Amniotic stem cell (primary cell): ENCODE data around the gene CAMK1G.

Experiments used
- DNase-seq: peaks from one replicate; lab custom pipeline; 2025; lab: John Stamatoyannopoulos, UW

Gene CAMK1G

DNA sequence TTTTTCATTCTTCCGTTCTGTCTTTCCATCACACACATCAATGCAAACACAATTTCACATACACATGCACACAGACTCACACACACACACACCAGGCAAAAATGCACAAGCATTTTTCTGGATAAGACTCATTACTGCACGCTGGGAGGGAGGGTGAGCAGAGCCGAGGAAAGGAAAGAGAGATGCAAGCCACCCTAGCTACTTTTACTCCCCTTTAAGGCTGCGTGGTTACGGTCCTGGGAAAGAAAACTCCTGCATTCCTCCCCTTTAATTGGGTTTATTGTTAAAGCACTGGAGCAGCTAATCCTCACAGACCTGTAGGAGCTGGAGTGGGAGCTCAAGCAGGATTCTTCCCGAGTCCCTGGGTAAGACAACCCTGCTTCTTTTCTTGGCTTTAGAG, at the start of gene CAMK1G:
Gene CAMK1G, plus strand, starts transcription at position 307 of the 400 bp plus-strand sequence. CDS start 11,270 bp downstream, outside the sequence.
- peak; percentile 65 for DNase-seq

DNA sequence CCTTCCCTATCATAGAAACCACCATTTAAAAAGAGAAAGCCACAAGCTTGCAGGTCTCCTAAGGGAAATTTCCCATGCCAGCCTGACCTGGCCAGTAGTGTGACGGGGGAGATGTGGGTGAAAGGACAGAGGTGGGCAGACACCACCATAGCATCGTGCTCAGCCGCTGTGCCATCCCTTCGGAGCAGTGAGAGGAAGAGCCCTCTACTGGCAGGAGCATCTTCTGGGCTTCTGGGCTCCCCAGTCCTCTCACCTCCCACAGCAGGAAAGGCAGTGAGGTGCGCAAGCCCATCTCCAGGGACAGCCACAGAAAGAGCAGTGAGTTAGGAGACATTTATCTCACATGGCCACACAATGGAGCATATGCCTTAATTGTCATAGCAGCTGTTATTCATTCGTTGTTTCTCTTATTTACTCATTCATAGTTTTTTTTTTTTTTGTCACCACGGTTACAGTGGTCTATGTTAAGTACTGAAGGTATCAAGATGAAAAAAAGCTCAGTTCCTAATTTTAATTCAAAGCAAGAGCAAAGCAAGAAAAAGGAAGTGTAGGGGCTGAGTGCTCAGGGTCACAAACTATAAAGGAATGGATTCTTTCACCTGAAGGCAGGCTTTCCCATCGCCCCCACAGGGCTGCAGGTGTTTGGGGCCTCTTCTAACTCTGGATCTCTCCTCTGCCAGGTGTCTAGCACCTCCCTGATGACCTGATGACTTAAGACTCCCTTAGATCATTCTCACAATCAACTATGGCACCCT, 48.8 kb upstream of the CAMK1G start:
- no peak for DNase-seq

DNA sequence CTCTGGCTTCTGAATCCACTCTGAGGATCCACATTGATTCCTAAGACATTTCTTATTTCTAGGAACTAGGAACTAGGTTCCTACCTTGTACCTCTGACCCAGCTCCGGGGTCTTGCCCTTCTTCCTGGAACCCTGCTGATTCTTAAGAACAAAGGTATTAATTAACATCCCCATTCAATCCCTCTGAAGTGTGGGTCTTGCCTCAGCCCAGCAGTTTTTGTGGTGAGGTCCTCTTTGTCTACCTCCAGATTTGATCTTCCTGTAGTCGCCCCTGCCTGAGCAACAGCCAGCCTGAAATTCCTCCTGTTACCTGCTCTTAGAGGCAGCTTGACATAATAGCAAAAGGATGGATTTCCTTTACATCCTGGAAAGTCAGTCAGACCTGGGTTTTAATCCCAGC, 46.7 kb upstream of the CAMK1G start:
- no peak for DNase-seq

DNA sequence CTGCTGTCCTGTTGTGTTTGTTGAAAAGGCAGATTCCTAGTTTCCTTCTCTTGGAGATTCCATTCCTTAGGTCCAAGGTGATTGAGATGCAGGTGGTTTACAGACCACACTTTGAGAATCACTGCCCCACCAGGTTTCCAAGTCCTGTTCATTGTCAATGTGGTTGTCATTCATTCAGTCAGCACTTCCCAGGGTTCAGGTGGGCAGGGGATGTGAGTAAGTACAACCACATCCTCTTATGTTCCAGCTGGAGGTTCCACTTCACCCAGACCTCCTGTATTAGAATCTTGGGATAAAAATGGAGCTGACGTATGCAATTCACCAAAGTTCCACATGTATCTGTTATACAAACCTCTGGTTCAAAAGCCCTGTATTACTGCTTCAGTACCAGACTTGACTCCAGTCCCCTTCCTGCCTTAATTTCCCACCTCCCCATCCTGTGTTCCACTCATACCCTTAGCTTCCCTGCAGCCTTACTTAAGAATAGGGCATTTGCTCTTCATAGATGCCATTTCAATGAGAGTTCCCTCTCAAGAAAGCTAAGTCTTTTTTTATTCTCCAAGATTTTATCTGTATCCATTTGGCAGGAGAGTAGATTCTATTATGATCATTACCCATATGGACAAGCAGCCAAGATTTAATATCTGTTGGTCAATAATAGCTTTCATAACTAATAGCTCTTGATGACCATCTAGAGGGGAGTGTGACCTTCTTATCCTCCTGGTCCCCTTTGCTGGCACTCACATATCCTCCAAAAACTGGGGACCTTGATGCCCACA, 46.0 kb upstream of the CAMK1G start:
- no peak for DNase-seq

DNA sequence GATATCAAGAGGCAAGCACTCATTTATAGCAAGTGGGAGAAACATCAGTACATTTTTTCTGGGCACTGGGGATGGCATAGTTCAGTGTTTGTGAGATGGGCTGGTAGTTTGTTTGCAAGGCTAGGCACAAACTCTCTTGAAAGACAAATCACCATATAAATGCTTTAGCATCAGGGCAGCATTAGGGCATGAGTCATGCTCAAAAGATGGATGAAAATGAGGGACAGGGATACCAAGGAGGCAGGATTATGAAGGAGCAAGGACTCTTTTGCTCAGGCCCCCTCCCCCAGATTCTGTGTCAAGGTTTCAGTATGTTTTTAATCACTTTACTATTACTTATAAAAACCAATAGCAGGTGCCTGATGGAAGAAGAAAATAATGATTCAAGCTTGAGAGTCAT, 43.9 kb upstream of the CAMK1G start:
- no peak for DNase-seq

DNA sequence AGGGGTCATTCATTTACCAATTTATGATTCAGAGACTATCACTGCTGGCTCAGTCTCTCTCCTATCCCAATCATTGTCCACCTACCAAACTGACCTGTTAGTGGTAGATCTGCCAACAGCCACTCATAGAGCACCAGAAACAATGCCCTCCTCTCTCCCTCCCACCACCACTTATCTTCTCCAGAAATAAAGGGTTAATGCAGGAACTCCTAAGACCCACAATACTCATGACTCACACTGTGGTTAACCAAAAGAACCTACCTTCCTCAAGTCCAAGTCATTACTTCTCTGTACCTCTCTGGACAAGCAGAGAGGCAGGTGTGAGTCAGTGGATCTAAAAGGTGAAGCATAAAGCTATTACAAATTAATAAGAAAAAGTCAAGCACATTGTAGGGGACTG, 40.9 kb upstream of the CAMK1G start:
- DNase-seq, result no peak

DNA sequence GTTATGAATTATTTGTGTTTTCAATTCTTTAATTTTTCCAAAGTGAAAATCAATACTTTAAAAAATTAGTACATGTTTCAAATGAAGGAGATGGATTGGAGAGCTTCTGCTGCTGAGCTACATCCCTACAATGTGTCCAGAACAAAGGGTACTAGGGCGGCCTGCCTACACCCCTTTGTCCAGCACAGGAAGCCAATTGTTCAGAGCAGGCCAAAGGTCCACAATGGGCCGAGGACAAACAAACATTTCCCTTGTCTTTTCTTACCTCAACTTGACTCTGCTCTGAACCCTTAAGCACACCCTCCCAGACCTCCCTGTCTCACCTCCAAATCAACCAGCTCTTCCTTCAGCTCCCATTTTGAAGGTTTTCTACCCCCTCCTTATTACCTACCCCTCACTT, 39.4 kb upstream of the CAMK1G start:
- no peak for DNase-seq

DNA sequence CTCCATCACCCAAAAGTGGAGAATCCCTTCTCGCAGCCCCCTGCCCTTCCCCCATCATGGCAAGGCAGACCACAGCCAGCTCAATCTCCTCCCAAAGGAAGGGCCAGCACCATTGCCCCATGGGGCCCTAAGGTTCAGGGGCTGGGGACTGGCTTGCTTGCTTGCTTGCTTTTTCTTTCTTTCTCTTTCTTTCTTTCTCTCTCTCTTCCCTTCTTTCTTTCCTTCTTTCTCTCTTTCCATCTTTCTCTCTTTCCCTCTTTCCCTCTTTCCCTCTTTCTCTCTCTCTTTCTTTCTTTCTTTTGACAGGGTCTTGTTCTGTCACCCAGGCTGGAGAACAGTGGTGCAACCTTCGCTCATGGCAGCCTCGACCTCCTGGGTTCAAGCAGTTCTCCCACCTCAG, 38.1 kb upstream of the CAMK1G start:
- no peak for DNase-seq

DNA sequence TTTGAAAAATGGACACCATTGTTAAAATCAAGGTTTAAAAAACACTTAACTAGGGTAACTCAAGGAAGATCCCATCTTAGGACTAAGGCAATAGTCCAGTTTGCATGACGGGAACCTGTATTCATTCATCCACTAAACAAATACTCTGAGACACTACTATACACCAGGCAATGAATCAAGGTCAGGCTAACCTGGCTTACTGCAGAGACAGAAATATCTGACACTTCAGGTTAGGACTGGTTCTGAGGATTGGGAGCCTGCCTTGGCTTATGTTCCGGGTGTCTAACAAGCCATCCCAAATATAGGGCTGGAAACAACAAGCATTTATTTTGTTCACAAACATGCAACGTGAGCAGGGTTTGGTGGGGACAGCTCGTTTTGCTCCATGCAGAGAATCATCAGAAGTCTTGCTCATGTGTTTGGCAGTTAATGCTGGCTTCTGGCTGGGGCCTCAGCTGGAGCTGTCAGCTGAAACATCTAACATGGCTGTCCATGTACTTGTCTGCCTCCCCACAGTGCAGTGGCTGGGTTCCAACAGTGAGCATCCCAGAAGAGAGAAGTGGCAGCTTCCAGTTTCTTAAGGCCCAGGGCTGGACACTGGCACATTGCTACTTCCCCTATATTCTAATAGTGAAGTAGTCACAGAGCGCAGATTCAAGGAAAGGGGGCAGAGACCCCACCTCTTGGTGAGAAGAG, 37.0 kb upstream of the CAMK1G start:
- no peak for DNase-seq

DNA sequence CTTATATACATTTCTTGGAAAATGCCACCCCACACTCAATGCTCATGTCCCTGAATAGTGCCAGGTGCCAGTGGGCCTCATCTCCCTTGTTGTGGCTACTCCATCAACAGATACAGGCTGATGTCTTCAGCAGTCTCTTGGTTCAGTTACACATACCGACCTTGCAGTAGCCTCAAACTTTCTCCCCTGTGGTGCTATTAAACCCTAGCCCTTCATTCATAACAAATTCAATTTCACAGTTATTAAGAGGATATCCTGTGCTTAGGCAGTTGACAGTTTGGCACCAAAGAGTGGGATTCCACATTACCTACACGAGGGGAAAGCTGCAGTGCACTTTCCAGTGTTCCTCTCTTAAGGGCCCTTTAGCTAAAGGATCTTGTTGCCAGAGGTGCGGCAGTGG, 35.9 kb upstream of the CAMK1G start:
- DNase-seq, result no peak

DNA sequence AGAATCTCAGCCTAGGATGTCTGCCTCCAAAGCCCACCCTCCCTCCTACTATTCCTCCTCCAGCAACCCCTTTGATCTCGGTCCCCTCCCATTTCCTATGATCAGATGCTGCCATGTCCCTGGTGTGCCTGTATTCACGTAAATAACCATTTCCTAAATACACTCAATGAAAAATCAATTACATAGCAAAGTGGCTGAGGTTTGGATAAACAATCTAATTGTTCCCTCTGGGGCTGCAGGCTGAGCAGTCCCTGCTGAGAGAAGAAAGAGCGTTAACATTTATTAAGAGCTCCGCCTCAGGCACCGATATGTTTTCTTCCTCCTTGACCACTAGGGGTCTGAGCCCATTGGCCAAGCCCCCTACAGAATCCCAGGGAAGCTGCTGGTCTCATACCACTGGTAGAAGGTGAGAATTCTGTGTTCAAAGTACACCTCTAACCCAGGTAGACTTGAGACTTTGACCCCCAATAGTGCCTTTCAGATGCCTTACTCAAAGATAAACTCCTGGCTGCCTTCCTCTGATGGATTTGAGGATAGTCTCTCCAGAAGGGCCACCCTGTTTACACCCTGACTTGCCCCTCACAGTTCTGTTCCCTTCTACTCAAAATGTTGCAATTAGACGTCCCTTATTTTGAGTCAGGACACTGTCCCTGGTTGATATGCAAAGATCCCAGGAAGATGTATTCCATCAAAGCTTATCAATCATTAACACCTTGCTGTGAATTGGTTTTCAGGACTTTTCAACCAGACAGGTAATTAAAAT, 33.9 kb upstream of the CAMK1G start:
- no peak for DNase-seq

DNA sequence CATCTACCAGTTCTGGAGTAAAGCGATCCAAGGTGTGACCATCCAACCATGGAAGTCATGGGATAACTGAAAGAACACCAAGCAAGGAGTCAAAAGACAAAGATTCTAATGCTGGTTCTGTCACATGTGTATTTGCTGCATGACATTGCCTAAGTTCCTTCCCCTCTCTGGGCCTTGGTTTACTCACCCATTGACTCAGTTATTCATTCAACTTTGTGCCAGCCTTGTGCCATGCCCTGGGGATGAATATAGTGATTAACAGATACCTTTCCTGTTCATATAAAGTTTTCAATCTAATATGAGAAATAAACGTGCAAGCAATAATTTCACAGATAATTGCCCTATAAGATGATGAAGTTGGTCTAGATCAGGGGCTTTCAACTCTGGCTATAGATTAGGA, 33.0 kb upstream of the CAMK1G start:
- no peak for DNase-seq

DNA sequence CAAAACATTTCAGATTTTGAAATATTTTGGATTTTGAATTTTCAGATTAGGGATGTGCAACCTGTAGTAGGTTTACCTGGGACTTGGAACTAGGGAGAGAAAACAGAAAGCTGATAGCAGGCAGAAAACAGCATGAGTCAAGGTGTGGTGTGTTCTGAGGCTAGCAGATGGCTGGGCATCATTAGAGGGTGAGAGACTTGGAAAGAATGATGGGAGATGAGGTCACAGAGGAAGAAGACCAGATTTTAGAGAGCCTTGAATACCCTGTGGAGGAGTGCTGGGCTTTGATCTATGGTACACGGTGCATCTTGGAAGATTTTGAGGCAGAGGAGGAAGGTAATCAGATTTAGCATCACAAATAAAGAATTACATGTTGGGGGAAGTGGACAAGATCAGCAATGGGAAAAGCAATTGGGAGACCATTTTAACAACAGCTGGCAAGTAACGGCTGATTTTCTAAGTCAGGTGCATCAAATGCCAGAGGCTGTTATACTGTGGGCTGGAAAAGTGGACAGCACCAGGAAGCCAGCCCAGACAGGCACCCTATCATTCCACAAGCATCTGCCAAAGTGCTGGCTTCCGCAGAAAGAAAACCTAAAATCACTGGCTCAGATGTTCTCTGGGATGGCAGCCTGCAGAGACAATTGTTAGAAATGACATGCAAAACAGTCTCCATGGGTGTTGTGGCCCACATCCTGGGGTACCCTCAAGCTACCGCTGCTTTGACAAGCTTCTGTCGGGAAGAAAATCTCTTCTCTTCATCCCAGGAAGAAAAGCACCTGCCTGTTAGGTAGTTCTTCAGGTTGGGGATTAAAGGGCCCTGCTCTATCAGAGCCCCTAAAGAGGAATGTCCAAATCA, 30.9 kb upstream of the CAMK1G start:
- DNase-seq, result no peak

DNA sequence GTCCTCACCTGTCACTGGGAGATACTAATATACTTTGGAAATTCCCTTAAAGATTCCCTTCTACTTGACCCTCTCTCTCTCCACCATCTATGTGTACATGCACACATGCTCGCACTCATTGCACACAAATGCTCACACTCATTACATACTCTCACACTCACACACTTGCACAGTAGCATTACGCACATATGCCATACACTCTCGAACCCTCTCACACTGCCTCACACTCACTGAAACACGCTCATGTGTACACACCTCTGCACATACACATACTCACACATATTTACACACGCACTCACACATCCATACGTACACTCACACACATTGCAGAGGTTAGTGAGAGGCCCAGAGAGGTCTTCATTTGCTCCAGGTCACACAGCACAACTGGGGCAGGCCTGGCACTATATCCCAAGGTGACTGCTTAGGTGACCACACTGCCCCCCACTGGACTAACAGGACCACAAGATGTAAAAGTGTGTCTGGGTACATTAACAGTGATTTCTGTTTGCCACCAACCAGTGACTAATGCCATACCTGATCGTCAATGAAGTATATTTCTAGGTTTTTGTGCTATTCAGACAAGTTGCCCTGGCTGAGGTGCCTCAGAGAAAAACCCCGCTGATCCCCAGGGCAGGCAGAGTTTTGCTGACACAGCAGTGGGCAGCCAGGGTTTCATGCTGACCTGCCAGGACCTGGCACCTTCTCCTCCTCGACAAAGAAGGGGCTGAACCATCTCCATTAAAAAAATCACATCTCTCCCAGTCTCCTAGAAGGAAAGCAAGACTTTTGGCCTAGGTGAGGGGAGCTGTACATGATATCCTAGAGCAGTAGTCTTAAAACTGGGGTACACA, 28.5 kb upstream of the CAMK1G start:
- DNase-seq, result no peak

DNA sequence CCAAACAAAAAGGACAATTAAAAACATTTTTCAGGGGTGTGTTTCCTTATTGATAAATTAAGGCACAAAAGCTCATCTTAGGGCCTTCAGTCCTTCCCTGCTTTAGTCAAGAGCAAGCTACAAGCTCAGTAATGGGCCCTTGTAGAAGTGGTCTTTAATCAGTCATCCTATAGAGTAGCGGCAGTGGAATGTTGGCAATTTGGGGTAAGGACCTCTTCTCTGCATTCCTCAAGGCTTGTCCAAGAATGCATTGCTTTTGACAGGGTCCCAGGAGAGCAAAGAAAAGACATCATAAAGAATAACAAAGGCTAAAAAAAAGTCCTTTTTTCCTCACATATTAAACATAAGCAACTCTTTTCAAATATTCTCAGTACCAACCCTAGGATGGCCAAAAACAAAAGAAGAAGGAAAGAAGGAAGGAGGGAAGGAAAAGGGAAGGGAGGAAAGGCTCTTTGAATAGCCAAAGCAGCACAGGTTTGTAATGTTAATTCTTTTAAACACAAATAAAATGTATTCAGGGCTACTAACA, 27.3 kb upstream of the CAMK1G start:
- no peak for DNase-seq

DNA sequence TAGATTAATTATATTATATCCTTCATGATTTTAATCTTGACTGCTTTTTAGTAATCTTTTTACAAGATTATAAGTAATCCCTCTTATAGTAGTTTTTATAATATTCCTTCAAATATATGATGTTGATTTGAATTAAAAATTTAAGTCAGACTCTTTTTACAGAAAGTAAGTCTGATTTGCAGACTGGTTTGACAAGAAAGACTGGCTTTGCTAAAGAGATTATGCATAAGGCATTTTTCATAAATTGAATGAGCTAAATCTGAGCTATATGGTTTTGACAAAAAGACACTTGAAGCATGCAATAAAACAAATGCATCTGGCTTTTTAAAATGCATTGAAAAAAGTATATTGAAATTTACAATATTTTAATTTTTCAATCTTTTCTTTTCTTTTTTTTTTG, 26.3 kb upstream of the CAMK1G start:
- DNase-seq, result no peak

DNA sequence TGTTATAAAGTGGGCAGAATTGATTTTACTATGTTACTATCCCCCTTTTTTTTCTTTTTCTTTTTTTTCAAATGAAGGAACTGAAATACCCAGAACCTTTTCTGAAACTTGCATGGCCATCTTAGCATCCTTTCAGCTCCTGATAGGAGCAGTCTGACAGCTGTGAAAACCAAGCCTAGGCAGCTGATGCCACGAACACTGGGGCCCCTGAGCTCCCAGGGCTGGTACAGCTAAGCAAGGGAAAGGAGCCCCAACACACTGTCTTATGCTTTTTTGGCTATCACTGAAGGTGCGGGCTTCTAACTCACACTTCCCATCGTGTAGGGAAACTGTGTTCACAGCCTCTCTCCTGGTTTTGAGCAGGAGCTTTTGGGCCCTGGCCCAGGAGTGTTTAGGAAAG, 23.0 kb upstream of the CAMK1G start:
- DNase-seq, result no peak

DNA sequence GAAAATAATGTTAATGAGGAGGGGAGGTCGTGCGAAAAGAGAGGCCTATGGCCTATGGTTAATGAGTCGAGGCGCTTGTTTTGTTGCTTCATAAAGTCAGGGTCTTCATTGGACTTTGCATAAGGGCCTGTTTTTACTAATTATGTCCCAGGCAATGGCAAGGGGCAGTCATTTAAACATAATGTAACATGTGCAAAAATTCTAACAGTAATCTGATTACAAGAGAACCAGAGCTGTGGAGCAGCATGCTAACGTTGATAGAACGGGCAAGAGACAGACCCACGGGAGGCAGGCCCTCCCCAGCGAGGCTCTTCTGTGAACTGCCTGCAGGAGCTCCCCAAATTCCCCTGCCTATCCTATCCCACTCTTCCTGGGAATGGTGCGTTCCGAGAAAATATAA, 22.6 kb upstream of the CAMK1G start:
- DNase-seq, result no peak

DNA sequence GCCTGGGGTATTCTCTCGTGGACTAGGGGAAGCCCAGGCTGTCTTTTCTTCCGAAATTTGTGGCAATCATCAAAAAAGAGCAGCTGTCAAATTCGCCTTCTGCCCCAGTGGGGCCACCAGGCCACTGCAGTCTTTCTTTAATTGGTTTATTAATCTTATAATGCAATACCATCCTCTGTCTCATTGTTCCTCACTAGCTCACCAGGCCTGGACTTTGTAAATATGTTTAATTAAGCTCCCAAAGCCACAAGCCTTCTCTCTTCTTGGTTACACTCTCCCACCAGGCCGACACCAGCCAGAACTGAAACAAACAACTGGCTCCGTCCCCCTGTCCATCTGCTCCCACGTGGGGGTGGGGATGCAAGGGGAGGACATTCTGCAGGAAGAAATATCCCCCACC, 22.0 kb upstream of the CAMK1G start:
- no peak for DNase-seq

DNA sequence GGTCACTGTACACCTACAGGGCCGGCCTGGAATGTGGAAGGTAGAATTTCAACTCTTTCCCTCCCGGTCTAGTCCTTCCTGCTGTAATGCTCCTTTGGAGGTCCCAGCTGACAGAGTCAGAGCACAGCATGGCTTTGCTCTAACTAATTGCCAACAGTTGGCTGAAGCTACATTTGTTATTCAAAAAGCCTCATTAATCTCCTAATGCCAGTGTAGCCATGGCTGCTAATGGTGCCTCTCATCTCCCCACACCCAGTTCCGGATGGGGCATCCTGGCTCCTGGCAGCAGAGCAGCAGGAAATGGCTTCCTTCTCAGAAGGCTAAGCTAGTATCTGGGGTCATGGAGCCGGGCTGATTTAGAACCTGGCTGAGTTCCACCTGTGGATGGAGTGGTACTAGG, 18.7 kb upstream of the CAMK1G start:
- DNase-seq, result no peak
